Renal pelvis (tissue), 4 donors: Measurements from ENCODE around the gene CCL17. TPM values are rescaled to one million over a fixed set of nuclear protein-coding genes. Genes with fewer than 3 reads are reported as not detected.
"Not testable (repeated sequence)": the region's sequence is repeated elsewhere in the genome, so short reads cannot be mapped to it uniquely, and the experiment has no call there.

Source experiments
- DNase-seq: peaks from one replicate; pipeline ENCODE4 v3.0.0-alpha.2; 2013
- polyA plus RNA-seq, 3 donors: library from polyadenylated mRNA; unstranded; fragments of 120-200 nt; gene quantifications; one replicate each; pipeline ENCODE4 v1.2.1, GENCODE V29; 2013; ENCODE audit not compliant: insufficient read length in 3 of 3

Gene CCL17
- polyA plus RNA-seq, 3 donors: 0.21 to 0.43 TPM; not detected in 1

- no peak for DNase-seq
Measured at GRCh38 chr16:57396786-57397185, 7.8 kb upstream of the CCL17 start.

- DNase-seq: not testable (repeated sequence)
Measured at GRCh38 chr16:57397493-57397892, 7.1 kb upstream of the CCL17 start.

- DNase-seq: no peak
Measured at GRCh38 chr16:57401943-57402640, 2.5 kb upstream of the CCL17 start.

GRCh38 chr16:57405097-57405496, 530 bp downstream of the CCL17 start:
- DNase-seq: no peak

GRCh38 chr16:57406881-57407280, 2.3 kb downstream of the CCL17 start:
- no peak for DNase-seq

GRCh38 chr16:57407521-57408353, 3.2 kb downstream of the CCL17 start:
- no peak for DNase-seq

GRCh38 chr16:57409065-57409464, 4.5 kb downstream of the CCL17 start:
- no peak for DNase-seq

GRCh38 chr16:57409870-57410587, 5.5 kb downstream of the CCL17 start:
- no peak for DNase-seq

GRCh38 chr16:57411362-57411976, 6.9 kb downstream of the CCL17 start:
- DNase-seq: no peak

GRCh38 chr16:57412584-57412983, 8.0 kb downstream of the CCL17 start:
- DNase-seq: no peak

- DNase-seq: no peak
Measured at GRCh38 chr16:57413301-57413730, 8.7 kb downstream of the CCL17 start.

- no peak for DNase-seq
Measured at GRCh38 chr16:57413733-57414132, 9.2 kb downstream of the CCL17 start.

GRCh38 chr16:57416084-57416483, 11.5 kb downstream of the CCL17 start:
- DNase-seq: no peak

- DNase-seq: no peak
Measured at GRCh38 chr16:57419506-57419905, 14.9 kb downstream of the CCL17 start.

- peak; percentile 74 for DNase-seq
Measured at GRCh38 chr16:57422026-57422944, 17.7 kb downstream of the CCL17 start.

- DNase-seq: no peak
Measured at GRCh38 chr16:57423152-57423551, 18.6 kb downstream of the CCL17 start.

- DNase-seq: no peak
Measured at GRCh38 chr16:57424583-57424982, 20.0 kb downstream of the CCL17 start.

- DNase-seq: no peak
Measured at GRCh38 chr16:57426356-57426755, 21.8 kb downstream of the CCL17 start.

- DNase-seq: no peak
Measured at GRCh38 chr16:57427307-57427706, 22.7 kb downstream of the CCL17 start.

GRCh38 chr16:57427824-57428223, 23.3 kb downstream of the CCL17 start:
- no peak for DNase-seq

GRCh38 chr16:57430955-57431354, 26.4 kb downstream of the CCL17 start:
- no peak for DNase-seq
